ENCODE measurements around the gene TTC21B.
"Not testable (repeated sequence)": the region's sequence is repeated elsewhere in the genome, so short reads cannot be mapped to it uniquely, and the experiment has no call there.

Gene TTC21B

DNA sequence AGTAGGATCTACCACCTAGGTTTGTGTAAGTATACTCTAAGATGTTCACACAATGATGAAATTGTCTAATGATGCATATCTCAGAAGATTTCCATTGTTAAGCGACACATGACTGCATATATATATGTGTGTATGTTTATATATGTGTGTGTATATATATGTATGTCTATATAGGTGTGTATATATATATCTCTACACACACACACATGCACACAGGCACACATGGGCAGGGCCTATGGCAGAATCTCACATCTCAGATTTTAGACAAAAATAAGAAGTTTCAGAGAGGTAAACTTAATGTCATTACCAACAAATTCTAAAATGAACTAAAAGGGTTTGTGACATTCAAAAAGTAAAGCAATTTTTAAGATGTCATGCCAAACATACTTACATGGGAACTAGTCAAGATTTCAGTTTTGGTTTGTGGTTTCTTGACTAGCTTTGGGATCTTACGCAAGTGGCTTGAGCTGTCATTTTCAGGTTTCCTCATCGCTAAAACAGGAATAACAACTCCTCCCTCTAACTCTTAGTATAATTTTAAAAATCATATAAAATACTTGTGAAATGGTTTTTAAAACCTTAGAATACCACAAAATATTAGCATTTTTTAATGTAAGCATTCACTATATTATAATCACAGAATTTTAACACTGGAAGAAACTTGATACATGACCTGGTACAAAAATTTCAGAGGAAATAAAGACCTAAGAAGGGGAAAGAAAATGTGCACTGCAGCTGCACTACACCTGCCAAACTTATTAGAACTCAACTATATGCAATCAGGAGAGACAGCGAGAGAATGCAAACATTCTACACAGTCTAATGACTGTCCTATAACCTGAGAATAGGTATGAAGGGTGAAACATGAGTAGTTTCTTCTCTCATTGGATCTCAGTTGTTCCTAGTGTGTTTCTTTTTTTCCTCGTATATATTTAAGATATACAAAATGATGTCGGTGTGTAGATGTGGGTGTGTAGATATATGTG is 75.7 kb downstream of the TTC21B start:
- no peak for DNase-seq

- DNase-seq = no peak
Measured at GRCh38 chr2:165876712-165877111, 76.9 kb downstream of the TTC21B start.

DNA sequence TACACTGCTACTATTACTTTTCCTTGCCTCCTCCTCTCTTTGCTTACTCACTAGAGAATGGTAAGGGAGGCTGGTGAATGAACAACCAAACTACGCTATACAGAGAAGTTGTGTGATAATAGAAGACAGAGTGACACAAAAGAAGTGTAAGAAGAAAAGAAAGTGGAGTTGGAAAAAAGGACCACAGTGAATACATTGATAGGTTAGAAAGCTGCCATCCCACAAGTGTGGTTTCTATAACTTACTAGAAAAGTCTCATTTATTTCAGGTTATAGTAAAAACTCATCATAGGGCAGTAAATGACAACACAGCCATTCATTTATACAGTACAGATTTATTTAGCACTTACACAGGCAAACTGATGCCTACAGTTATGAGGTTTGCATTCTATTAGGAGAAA is 77.3 kb downstream of the TTC21B start:
- DNase-seq = no peak

DNA sequence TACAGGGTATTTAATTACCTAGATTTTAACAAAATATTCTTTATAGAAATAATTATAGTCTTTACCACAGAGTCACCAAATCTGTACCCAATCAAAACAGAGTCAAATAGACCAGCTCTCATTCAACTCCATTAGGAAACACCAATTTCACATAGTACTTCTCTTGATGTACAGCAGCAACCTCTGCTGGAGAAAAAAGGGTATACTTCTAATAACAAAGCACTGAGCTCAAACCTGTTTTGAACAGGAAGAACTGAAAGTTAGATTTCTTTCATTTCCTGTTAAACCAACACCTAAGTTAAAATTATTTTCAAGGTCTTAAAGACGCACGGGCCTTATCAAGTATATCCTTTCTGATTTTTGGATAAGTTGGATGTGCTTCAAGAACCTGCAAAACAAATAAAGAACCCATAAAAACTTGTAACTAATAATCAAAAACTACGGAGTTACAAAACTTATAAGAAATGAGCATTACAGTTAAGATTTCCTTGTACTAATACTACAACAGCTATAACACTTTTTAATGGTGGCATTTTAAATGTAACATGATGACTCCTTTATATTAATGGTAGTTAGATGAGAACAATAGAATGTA is 79.0 kb downstream of the TTC21B start:
- DNase-seq = peak; percentile 63

DNA sequence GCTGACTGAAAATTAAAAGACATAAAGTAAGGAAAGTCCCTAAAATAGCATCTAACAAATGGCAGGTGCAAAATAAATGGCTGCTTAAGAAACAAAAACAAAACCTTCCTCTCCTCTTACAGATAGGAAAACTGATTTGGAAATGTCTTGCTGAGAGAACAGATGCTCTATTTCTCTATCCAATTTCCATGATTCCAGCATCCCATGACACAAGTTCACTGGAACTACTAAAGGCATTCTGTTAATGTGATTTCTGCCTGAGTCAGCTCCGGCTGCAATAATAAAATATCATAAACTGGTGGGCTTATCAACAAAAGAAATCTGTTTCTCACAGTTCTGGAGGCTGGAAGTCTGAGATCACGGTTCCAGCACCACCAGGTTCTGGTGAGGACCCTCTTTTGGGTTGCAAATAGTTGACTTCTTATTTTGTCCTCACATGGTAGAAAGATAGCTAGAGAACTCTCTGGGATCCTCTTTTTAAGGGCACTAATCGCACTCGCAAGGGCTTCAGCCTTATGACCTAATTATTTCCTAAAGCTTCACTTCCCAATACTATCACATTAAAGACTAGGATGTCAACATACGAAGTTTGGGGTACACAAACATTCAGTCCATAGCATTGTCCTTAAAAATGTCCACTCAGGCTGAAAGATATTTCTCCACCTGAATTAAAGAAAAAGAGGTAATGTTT is 81.3 kb downstream of the TTC21B start:
- no peak for DNase-seq

- DNase-seq = no peak
Measured at GRCh38 chr2:165871025-165871424, 82.6 kb downstream of the TTC21B start.

DNA sequence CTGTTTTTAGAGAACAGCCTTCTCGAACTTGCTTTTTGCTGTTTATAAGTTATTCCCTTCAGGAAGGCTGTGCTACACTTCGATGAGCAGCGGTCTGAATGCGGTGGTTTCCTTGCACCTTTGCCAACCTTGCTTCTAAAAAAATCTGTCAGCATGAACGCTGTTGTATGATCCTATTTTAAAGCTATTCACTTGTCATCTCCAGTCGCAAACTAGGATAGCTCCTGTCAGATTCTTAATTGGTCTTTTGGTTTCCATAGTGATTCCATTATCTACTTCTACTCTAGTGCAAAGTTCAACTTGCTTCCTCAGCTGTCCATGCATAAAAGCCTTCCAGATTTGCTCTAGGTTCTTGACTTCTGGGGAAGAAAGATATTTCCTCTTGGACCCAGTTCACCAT is 83.2 kb downstream of the TTC21B start:
- DNase-seq = no peak

- peak; percentile 16 for DNase-seq
Measured at GRCh38 chr2:165868211-165868610, 85.4 kb downstream of the TTC21B start.

- no peak for DNase-seq
Measured at GRCh38 chr2:165864296-165864695, 89.3 kb downstream of the TTC21B start.

DNA sequence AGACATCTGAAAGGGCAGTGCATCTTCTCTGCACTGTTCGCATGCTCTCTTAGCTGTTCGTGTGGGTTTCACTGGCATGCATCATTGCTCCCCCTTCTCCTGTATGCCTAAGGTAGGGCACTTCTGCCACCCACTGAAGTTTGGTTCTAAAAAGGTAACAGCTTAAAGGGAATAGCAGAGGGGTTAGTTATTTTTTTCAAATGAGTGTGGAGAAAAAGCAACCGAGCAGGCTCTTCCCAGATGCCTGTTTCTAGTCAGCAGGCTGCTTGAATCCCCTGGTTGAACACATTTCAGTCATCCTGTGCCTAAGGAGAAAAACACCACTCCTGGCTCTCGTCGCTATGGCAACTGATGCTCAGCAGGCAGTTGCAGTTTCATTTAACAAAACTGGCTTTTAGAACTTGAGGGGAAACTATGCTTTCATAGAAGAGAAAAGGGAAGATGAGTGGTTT is 89.7 kb downstream of the TTC21B start:
- DNase-seq = no peak

DNA sequence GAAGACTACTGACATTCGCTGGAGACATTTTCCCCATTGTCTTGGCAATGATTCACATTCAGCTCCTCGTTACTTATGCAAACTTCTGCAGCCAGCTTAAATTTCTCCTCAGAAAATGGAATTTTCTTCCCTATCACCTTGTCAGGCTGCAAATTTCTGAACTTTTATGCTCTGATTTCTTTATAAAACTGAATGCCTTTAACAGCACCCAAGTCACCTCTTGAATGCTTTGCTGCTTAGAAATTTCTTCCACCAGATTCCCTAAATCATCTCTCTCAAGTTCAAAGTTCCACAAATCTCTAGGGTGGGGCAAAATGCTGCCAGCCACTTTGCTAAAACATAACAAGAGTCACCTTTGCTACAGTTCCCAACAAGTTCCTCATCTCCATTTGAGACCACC is 92.5 kb downstream of the TTC21B start:
- DNase-seq = not testable (repeated sequence)

- DNase-seq = not testable (repeated sequence)
Measured at GRCh38 chr2:165859723-165860122, 93.9 kb downstream of the TTC21B start.

GRCh38 chr2:165857876-165858275 is 95.7 kb downstream of the TTC21B start:
- no peak for DNase-seq

DNA sequence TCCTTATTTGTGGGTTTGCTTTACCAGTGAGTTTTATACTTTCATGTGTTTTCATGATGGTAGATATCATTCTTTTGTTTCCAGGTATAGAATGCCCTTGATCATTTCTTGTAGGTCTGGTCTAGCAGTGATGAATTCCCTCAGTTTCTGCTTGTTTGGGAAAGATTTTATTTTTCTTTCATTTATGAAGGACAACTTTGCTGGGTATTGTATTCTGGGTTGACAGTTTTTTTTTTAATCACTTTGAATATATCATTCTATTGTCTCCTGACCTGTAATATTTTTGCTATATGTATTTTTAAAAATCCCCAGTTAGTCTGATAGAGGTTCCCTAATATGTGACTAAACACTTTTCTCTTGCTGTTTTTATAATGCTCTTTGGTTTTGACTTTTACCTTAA is 101.2 kb downstream of the TTC21B start:
- no peak for DNase-seq

- no peak for DNase-seq
Measured at GRCh38 chr2:165847001-165847400, 106.6 kb downstream of the TTC21B start.

GRCh38 chr2:165846056-165846455 is 107.5 kb downstream of the TTC21B start:
- DNase-seq = no peak

GRCh38 chr2:165844216-165844615 is 109.4 kb downstream of the TTC21B start:
- no peak for DNase-seq

- peak; percentile 90 for DNase-seq
Measured at GRCh38 chr2:165843351-165843750, 110.2 kb downstream of the TTC21B start.

DNA sequence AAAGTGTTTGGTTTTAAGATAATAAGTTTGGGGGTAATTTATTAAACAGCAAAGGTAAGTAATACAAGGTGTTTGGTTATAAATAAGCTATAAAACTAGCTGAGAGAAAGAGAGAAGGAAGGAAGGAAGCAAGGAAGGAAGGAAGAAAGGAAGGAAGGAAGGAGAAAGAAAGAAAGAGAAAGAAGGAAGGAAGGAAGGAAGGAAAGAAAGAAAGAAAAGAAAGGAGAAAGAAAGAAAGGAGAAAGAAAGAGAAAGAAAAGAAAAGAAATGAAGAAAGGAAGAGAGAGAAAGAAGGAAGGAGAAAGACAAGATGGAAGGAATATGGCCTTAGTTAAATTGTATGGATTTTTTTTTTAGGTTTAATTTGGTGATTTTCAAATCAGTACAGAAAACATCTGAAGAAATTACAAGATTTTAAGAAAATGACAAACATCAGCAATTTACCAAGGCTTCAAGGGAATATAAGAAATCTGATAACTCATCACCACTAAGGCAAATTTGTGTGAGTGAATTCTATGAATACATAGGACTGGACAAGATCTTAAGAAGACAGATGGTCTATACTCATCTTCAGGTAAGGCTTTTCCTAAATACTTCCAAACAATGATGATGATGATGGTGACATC is 113.1 kb downstream of the TTC21B start:
- no peak for DNase-seq

- DNase-seq = no peak
Measured at GRCh38 chr2:165839610-165840009, 114.0 kb downstream of the TTC21B start.

DNA sequence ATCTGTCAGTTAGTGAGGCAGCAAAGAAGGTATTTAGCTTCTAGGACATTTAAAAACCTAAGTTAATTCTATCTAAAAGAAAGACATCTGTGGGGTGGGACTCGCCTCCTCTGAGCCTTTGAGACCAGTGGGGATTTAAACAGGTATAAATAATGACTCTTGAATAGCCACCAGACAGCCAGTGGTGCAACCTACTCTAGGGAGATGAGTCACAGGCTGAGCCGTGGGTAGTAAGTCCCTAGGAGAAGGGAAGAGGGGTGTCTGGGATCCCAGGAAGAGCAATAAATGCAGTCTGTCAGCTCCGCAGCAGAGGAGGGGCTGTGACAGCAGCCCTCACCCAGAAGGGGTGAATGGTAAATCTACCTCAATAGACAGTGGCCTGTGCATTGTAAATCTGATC is 116.5 kb downstream of the TTC21B start:
- DNase-seq = no peak

GRCh38 chr2:165835363-165835762 is 118.2 kb downstream of the TTC21B start:
- DNase-seq = no peak

GRCh38 chr2:165833156-165833555 is 120.4 kb downstream of the TTC21B start:
- DNase-seq = no peak

Measured in NCI-H2029 treated with DMSO at 0.1 percent for 48 hours (cell line).